Thyroid gland (tissue), 4 donors: ENCODE measurements around the gene AHR. TPM values are rescaled to one million over a fixed set of nuclear protein-coding genes. Genes with fewer than 3 reads are reported as not detected.

Experiments used
- DNase-seq, 2 donors: peaks; one replicate each; pipeline ENCODE4 v3.0.0-alpha.2; 2019
- H3K27ac ChIP-seq, 3 donors: fragments of 200-600 bp; sonication (generic); 1 replicate in 2 of 3; 2 replicates in 1 of 3; pipeline ENCODE4 v1.5.1; 2016 to 2019; ENCODE audit warnings: mild to moderate bottlenecking in 1 of 3, moderate library complexity in 1 of 3
- H3K27me3 ChIP-seq: fragments of 200-600 bp; sonication (generic); one replicate; pipeline ENCODE4 v1.5.1; 2019
- H3K36me3 ChIP-seq, 2 donors: fragments of 200-600 bp; sonication (generic); one replicate each; pipeline ENCODE4 v1.5.1; 2016 to 2019
- H3K4me1 ChIP-seq, 2 donors: fragments of 200-600 bp; sonication (generic); one replicate each; pipeline ENCODE4 v1.5.1; 2017 to 2019
- H3K4me3 ChIP-seq, 3 donors: fragments of 200-600 bp; sonication (generic); replicated peaks in 1 of 3; 1 replicate in 2 of 3; 2 replicates in 1 of 3; pipeline ENCODE4 v1.5.1; 2016; ENCODE audit warnings: mild to moderate bottlenecking in 1 of 3
- H3K9me3 ChIP-seq: fragments of 200-600 bp; sonication (generic); one replicate; pipeline ENCODE4 v1.5.1; 2017
- POLR2A ChIP-seq, 2 donors: fragments of 450-650 bp; IDR thresholded peaks; one replicate each; pipeline ENCODE4 v1.6.1; 2017; ENCODE audit warnings: antibody characterized with exemption in 2 of 2, mild to moderate bottlenecking in 2 of 2, moderate library complexity in 1 of 2
- WGBS, 2 donors: methylation state at CpG; one replicate each; pipeline ENCODE4 v1.1.5; 2017; 5-methylcytosine and 5-hydroxymethylcytosine counted together
- intact Hi-C: fragments of 100-400 bp; cut with DNase I; formaldehyde crosslinking; loops from one replicate; pipeline ENCODE4 v1.15.1; 2023
- total RNA-seq, 4 donors: library from RNA; depleted of rRNA; stranded (reverse); fragments of >200 nt; gene quantifications; one replicate each; pipeline ENCODE4 v1.2.3, GENCODE V29; 2016
- TF ChIP-seq, protein P1 (sequence below), 6 experiments: fragments of 200-600 bp in 3 of 6; fragments of 450-650 bp in 3 of 6; sonication (generic) in 3 of 6; IDR thresholded peaks; one replicate each; pipeline ENCODE4 v1.5.1; 2016 to 2019; ENCODE audit warnings: antibody characterized with exemption in 6 of 6, mild to moderate bottlenecking in 2 of 6, inconsistent platforms in 1 of 6, moderate library complexity in 1 of 6

Gene AHR
- total RNA-seq, 4 donors from 2014 or later, result 68.3 to 127 (median 84.7) TPM

GRCh38 chr7:17269341-17270221 is 28.9 kb upstream of the AHR start:
- Histone ChIP-seq H3K27ac (no peak overlapping the region), H3K4me1 (no peaks in the 10 kb centered on the region), H3K9me3 (no peaks in the 10 kb centered on the region), H3K36me3 (no peaks in the 10 kb centered on the region), H3K27me3 (no peaks in the 10 kb centered on the region), H3K4me3 (no peak overlapping the region)
- DNase-seq, result no peak
- WGBS, 2 donors, result 60 to 77% methylated on average over 3 of the region's 3 CpGs
- intact Hi-C loops, result no loop called here
- TF ChIP-seq, protein P1, sequence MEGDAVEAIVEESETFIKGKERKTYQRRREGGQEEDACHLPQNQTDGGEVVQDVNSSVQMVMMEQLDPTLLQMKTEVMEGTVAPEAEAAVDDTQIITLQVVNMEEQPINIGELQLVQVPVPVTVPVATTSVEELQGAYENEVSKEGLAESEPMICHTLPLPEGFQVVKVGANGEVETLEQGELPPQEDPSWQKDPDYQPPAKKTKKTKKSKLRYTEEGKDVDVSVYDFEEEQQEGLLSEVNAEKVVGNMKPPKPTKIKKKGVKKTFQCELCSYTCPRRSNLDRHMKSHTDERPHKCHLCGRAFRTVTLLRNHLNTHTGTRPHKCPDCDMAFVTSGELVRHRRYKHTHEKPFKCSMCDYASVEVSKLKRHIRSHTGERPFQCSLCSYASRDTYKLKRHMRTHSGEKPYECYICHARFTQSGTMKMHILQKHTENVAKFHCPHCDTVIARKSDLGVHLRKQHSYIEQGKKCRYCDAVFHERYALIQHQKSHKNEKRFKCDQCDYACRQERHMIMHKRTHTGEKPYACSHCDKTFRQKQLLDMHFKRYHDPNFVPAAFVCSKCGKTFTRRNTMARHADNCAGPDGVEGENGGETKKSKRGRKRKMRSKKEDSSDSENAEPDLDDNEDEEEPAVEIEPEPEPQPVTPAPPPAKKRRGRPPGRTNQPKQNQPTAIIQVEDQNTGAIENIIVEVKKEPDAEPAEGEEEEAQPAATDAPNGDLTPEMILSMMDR (IDR thresholded peaks at IDR 0.05), result no peak
- no peak for TF ChIP-seq POLR2A (IDR thresholded peaks at IDR 0.05)

DNA sequence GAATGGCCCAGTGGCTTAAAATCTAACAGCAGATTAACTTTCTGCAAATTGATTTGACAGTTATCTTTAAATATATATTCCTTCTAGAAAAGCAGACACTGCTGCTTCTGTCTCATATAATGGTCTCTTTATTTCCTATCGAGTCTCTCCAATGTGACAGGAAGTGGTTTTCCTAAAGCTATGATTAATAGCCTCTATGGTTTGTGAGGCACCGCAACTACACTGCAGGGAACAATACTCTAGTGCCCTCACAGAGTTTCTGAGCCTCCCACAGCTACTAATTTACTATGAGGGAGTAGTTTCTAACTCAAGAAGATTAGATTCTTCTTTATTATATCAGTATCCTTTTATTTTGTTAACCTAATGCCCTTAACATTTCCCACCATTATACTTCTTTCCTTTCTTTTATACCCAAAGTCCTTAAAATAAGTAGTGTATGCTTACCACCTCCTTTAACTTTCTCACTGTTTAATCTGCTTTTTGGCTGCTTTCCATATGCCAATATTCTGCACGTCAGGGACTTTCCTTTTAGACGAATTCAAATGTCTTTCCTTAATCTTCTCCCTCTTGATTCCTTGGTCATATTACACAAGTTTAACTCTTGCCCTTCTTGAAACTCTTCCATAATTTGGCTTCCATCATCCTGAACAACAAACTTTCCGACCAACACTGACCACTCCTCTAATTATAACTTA is 23.8 kb upstream of the AHR start:
- TF ChIP-seq, protein P1 (IDR thresholded peaks at IDR 0.05), result no peak
- TF ChIP-seq POLR2A (IDR thresholded peaks at IDR 0.05), result no peak
- H3K36me3 ChIP-seq, result no peaks in the 10 kb centered on the region
- H3K4me3 ChIP-seq, result no peak overlapping the region
- intact Hi-C loops, result no loop called here
- H3K27ac ChIP-seq, result no peak overlapping the region
- H3K4me1 ChIP-seq, result peaks cover 3 to 6% of the 10 kb centered on the region in 2 donors
- H3K9me3 ChIP-seq, result no peaks in the 10 kb centered on the region
- 45 to 47% methylated on average over 5 of the region's 5 CpGs for WGBS, 2 donors
- no peak for DNase-seq
- no peaks in the 10 kb centered on the region for H3K27me3 ChIP-seq

DNA sequence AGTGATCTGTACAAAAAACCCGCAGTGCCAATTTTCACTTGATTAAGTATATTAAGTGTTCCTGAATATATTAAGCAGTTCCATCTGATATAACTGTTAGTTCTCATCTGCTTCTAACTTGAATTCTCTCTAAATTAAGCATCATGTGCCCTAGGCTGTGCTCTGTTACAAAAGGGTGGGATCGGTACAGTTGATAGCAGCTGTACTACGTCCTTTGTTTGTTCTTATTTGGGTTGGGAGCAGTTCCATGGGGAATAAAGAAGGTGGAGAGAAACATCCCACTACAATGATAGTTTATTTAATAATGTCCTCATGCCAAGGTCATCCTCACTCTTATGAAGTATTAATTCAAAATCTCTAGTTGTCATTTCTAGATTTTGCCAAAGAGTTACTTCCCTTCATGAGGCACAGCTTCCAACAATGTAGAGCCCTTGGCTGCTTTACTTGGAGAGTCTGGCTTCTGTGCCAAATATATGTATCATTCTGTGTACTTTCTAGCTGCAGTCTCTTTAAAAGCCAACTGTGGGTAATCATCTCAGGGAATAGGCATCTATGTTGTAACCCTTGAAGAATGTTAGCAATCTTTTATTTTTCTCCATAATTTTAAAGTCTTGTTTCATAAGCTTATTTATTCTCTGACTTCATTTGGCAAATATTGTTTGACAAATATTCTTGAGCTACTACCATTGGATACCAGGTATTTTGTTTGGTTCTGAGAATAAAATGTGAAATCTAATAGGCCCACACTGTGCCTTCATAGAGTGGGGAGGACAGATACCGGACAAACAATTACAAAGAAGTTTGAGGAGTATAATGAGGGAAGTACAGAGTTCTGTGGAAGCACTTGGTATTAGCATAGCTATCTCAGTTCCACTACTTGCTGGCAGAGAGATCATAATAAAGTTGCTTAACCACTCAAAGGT is 22.4 kb upstream of the AHR start:
- H3K4me3 ChIP-seq, result no peak overlapping the region
- WGBS, 2 donors, result 76% methylated on average over 4 of the region's 4 CpGs
- TF ChIP-seq POLR2A (IDR thresholded peaks at IDR 0.05), result no peak
- TF ChIP-seq, protein P1 (IDR thresholded peaks at IDR 0.05), result no peak
- H3K27ac ChIP-seq, result no peak overlapping the region
- H3K36me3 ChIP-seq, result no peaks in the 10 kb centered on the region
- intact Hi-C loops, result no loop called here
- no peak for DNase-seq
- no peaks in the 10 kb centered on the region for H3K9me3 ChIP-seq
- H3K27me3 ChIP-seq, result no peaks in the 10 kb centered on the region
- peaks cover 3 to 6% of the 10 kb centered on the region in 2 donors for H3K4me1 ChIP-seq

GRCh38 chr7:17279061-17279460 is 19.4 kb upstream of the AHR start:
- no peak for TF ChIP-seq POLR2A (IDR thresholded peaks at IDR 0.05)
- TF ChIP-seq, protein P1 (IDR thresholded peaks at IDR 0.05), result no peak
- no peaks in the 10 kb centered on the region for H3K27me3 ChIP-seq
- H3K27ac ChIP-seq, result no peak overlapping the region
- no peaks in the 10 kb centered on the region for H3K9me3 ChIP-seq
- 89 to 90% methylated on average over 4 of the region's 4 CpGs for WGBS, 2 donors
- intact Hi-C loops, result no loop called here
- no peaks in the 10 kb centered on the region for H3K36me3 ChIP-seq
- H3K4me3 ChIP-seq, result no peak overlapping the region
- H3K4me1 ChIP-seq, result peaks cover 3 to 6% of the 10 kb centered on the region in 2 donors
- no peak for DNase-seq
